H1 (cell line): ENCODE measurements around the gene WDR76. TPM values are rescaled to one million over a fixed set of nuclear protein-coding genes. Genes with fewer than 3 reads are reported as not detected.

Experiments
- CTCF ChIA-PET: fragments of 300-600 bp; sonication (Branson Sonifier 250); formaldehyde crosslinking; loops from one replicate; lab custom pipeline; 2021; ENCODE audit not compliant: partially characterized antibody; lab: Charles Lee
- POLR2A ChIA-PET: fragments of 300-600 bp; sonication (Branson Sonifier 250); formaldehyde crosslinking; loops from one replicate; lab custom pipeline; 2021; ENCODE audit warnings: inconsistent platforms; ENCODE audit not compliant: partially characterized antibody; lab: Charles Lee
- DNase-seq, 2 experiments: peaks; one replicate each; pipeline versions ENCODE4 v3.0.0 to v3.0.0-alpha.2; 2010 to 2022; ENCODE audit warnings: low spot score in 2 of 2, low read depth in 1 of 2, mixed read lengths in 1 of 2
- FAIRE-seq: peaks from 2 replicates; lab custom pipeline; 2011; peaks lifted over from hg19 to GRCh38; lab: Jason Lieb, UNC
- H2AFZ ChIP-seq: 2 replicates; pipeline ENCODE4 v1.8.1; 2012; ENCODE audit warnings: low read length, inconsistent platforms
- H2AK5ac ChIP-seq: 2 replicates; pipeline ENCODE4 v1.6.1; 2013; ENCODE audit warnings: low read depth, low read length
- H2BK120ac ChIP-seq: replicated peaks from 2 replicates; pipeline ENCODE3; 2013; ENCODE audit warnings: low read depth, low read length, inconsistent platforms
- H2BK12ac ChIP-seq: 2 replicates; pipeline ENCODE4 v1.6.1; 2013; ENCODE audit warnings: low read depth, low read length
- H2BK15ac ChIP-seq: 2 replicates; pipeline ENCODE4 v1.6.1; 2013; ENCODE audit warnings: low read length
- H2BK20ac ChIP-seq: 2 replicates; pipeline ENCODE4 v1.6.1; 2013; ENCODE audit warnings: low read length
- H2BK5ac ChIP-seq: 2 replicates; pipeline ENCODE4 v1.6.1; 2013; ENCODE audit warnings: low read depth, low read length
- H3K14ac ChIP-seq: 2 replicates; pipeline ENCODE4 v1.6.1; 2013; ENCODE audit warnings: inconsistent platforms; ENCODE audit not compliant: insufficient read length
- H3K18ac ChIP-seq: 2 replicates; pipeline ENCODE4 v1.6.1; 2013; ENCODE audit warnings: low read length; ENCODE audit errors: extremely low read depth
- H3K23ac ChIP-seq: 2 replicates; pipeline ENCODE4 v1.6.1; 2013; ENCODE audit warnings: inconsistent platforms; ENCODE audit not compliant: insufficient read length
- H3K23me2 ChIP-seq: 2 replicates; pipeline ENCODE4 v1.6.1; 2013; ENCODE audit warnings: low read depth, low read length
- H3K27ac ChIP-seq: 2 replicates; pipeline ENCODE4 v1.6.1; 2011; ENCODE audit warnings: low read depth, low read length, inconsistent platforms
- H3K27me3 ChIP-seq, 4 experiments: replicated peaks in 1 of 4; 1 replicate in 1 of 4; 2 replicates in 3 of 4; pipeline versions ENCODE4 v1.6.1 to v1.8.1; 2011 to 2013; ENCODE audit warnings: low read length in 3 of 4, mild to moderate bottlenecking in 3 of 4, inconsistent platforms in 2 of 4, mixed read lengths in 2 of 4, moderate library complexity in 1 of 4; ENCODE audit not compliant: control insufficient read depth in 3 of 4, insufficient read depth in 3 of 4; ENCODE audit errors: extremely low read depth in 1 of 4
- H3K36me3 ChIP-seq, 4 experiments: 2 replicates each; pipeline versions ENCODE4 v1.6.1 to v1.8.1; 2011 to 2013; ENCODE audit warnings: mild to moderate bottlenecking in 4 of 4, low read length in 3 of 4, moderate library complexity in 2 of 4, control low read depth in 1 of 4, inconsistent platforms in 1 of 4; ENCODE audit not compliant: insufficient read depth in 4 of 4, control insufficient read depth in 2 of 4
- H3K4ac ChIP-seq: replicated peaks from 2 replicates; pipeline ENCODE3; 2013; ENCODE audit warnings: low read length, low read depth, mixed read lengths, inconsistent platforms; ENCODE audit not compliant: insufficient read length
- H3K4me1 ChIP-seq, 4 experiments: replicated peaks in 1 of 4; 1 replicate in 1 of 4; 2 replicates in 3 of 4; pipeline versions ENCODE4 v1.6.1 to v1.8.1; 2011 to 2013; ENCODE audit warnings: low read length in 3 of 4, inconsistent platforms in 2 of 4, mixed read lengths in 1 of 4; ENCODE audit not compliant: insufficient read depth in 4 of 4, control insufficient read depth in 3 of 4
- H3K4me2 ChIP-seq, 2 experiments: 2 replicates each; pipeline versions ENCODE4 v1.6.1 to v1.8.1; 2011 to 2013; ENCODE audit warnings: low read depth in 2 of 2, low read length in 2 of 2, control low read depth in 1 of 2, inconsistent platforms in 1 of 2, mild to moderate bottlenecking in 1 of 2; ENCODE audit not compliant: insufficient read depth in 1 of 2
- H3K4me3 ChIP-seq, 4 experiments: fragments of 200-600, 300-600 bp in 1 of 4; sonication (generic), shearing (Covaris generic), sonication (Bioruptor Twin) in 1 of 4; 2 replicates each; pipeline versions ENCODE4 v1.5.1 to v1.8.1; 2011 to 2016; ENCODE audit warnings: low read length in 4 of 4, low read depth in 3 of 4, control low read depth in 2 of 4, inconsistent platforms in 2 of 4, mild to moderate bottlenecking in 2 of 4, mixed read lengths in 1 of 4, moderate library complexity in 1 of 4; ENCODE audit not compliant: insufficient read depth in 2 of 4; ENCODE audit errors: extremely low read depth in 1 of 4
- H3K56ac ChIP-seq: replicated peaks from 2 replicates; pipeline ENCODE3; 2013; ENCODE audit warnings: low read depth, mild to moderate bottlenecking, mixed read lengths, low read length, inconsistent platforms; ENCODE audit not compliant: insufficient read length
- H3K79me1 ChIP-seq: 2 replicates; pipeline ENCODE4 v1.6.1; 2013; ENCODE audit warnings: low read depth, low read length, control low read depth
- H3K79me2 ChIP-seq, 2 experiments: 2 replicates each; pipeline versions ENCODE4 v1.6.1 to v1.8.1; 2012 to 2013; ENCODE audit warnings: low read length in 2 of 2, mild to moderate bottlenecking in 2 of 2, inconsistent platforms in 1 of 2; ENCODE audit not compliant: insufficient read depth in 2 of 2, control insufficient read depth in 1 of 2
- H3K9ac ChIP-seq, 4 experiments: replicated peaks in 1 of 4; 1 replicate in 1 of 4; 2 replicates in 3 of 4; pipeline versions ENCODE4 v1.6.1 to v1.8.1; 2011 to 2013; ENCODE audit warnings: low read depth in 3 of 4, low read length in 3 of 4, control low read depth in 2 of 4, mild to moderate bottlenecking in 2 of 4, moderate library complexity in 2 of 4, inconsistent platforms in 1 of 4; ENCODE audit errors: extremely low read depth in 1 of 4
- H3K9me3 ChIP-seq, 2 experiments: 2 replicates each; pipeline versions ENCODE4 v1.6.1 to v1.8.1; 2012 to 2013; ENCODE audit warnings: mild to moderate bottlenecking in 2 of 2, moderate library complexity in 2 of 2, control low read depth in 1 of 2, inconsistent platforms in 1 of 2, low read depth in 1 of 2, low read length in 1 of 2, mixed read lengths in 1 of 2; ENCODE audit not compliant: insufficient read depth in 2 of 2
- H4K20me1 ChIP-seq, 2 experiments: replicated peaks in 1 of 2; 2 replicates each; pipeline versions ENCODE3 to v1.8.1; 2011 to 2013; ENCODE audit warnings: inconsistent platforms in 2 of 2, low read length in 2 of 2, mild to moderate bottlenecking in 1 of 2; ENCODE audit not compliant: insufficient read depth in 2 of 2, control insufficient read depth in 1 of 2
- H4K5ac ChIP-seq: 2 replicates; pipeline ENCODE4 v1.6.1; 2013; ENCODE audit warnings: low read length, low read depth, mixed read lengths, inconsistent platforms; ENCODE audit not compliant: insufficient read length
- H4K8ac ChIP-seq: 2 replicates; pipeline ENCODE4 v1.8.0; 2013; ENCODE audit warnings: mild to moderate bottlenecking, moderate library complexity, low read length, inconsistent platforms; ENCODE audit not compliant: insufficient read depth; ENCODE audit errors: extremely low read depth
- H4K91ac ChIP-seq: replicated peaks from 2 replicates; pipeline ENCODE3; 2013; ENCODE audit warnings: low read length, mixed read lengths, inconsistent platforms; ENCODE audit not compliant: insufficient read length
- GABPA ChIP-seq: IDR thresholded peaks from 2 replicates; pipeline ENCODE4 v1.6.1; 2011; ENCODE audit warnings: mild to moderate bottlenecking, low read length, moderate library complexity, borderline replicate concordance; ENCODE audit not compliant: insufficient read depth
- SP4 ChIP-seq: IDR thresholded peaks from 2 replicates; pipeline ENCODE4 v1.6.1; 2012; ENCODE audit warnings: low read length, inconsistent platforms
- WGBS, 2 experiments: shearing (Covaris generic) in 1 of 2; methylation state at CpG; one replicate each; pipeline versions ENCODE4 v1.1.6 to v1.1.7; 2013 to 2015; ENCODE audit warnings: low lambda C conversion rate in 2 of 2, mixed read lengths in 2 of 2, inconsistent platforms in 1 of 2, low coverage in 1 of 2, missing lambda C conversion rate in 1 of 2; ENCODE audit not compliant: insufficient replicate concordance in 2 of 2, insufficient coverage in 1 of 2, insufficient read length in 1 of 2; ENCODE audit errors: extremely low coverage in 1 of 2, missing lambda C conversion rate in 1 of 2; 5-methylcytosine and 5-hydroxymethylcytosine counted together
- polyA plus RNA-seq, 7 experiments: library from polyadenylated mRNA; depleted of rRNA in 3 of 7; stranded (reverse) in 5 of 7; unstranded in 2 of 7; fragments of >200 nt in 5 of 7; fragments of 200-250 nt in 2 of 7; gene quantifications; 1 replicate in 5 of 7; 2 replicates in 1 of 7; 4 replicates in 1 of 7; pipeline versions ENCODE4 v1.2.1 to v1.2.3, GENCODE V29; 2011 to 2013; ENCODE audit warnings: missing spikeins in 2 of 7, mixed read lengths in 2 of 7
- total RNA-seq: library from RNA; stranded (reverse); fragmentation: NEBNext Ultra II Directional; extraction: Animal tissue kit (Norgen Biotek cat#: 25700); gene quantifications from 2 replicates; pipeline ENCODE4 v1.2.1, GENCODE V29; 2021
- TF ChIP-seq, protein P1 (sequence below): IDR thresholded peaks from 2 replicates; pipeline ENCODE4 v1.6.1; 2011; ENCODE audit warnings: low read depth, mild to moderate bottlenecking, low read length; ENCODE audit not compliant: insufficient read depth

WDR76 gene
- total and polyA plus RNA-seq, 2 of the 8 experiments (the other 6 are each of a cell fraction or from before 2014, with no cell fraction given): 4.1 to 18.9 TPM

DNA sequence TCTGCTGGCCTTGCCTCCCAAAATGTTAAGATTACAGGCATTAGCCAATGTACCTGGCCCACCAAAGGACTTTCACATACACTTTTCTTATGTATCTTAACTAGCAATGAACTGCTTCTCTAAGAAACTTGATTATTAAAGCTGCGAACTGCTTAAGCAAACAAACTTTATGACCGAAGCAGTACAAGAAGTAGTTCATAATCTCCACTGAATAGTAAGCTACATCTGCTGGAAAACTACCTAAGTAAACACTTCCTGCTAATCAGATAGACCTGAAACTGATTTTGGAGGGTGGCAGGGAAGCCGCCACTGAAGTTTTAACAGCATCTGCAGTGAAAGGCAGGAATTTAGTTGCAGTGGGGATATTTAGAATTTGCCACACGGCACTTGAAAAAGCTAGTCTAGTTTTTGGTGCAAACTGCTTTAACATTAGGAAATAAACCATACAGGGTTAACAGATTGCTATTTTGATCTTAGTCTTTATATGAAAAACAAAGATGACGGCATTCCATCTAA lies 18.3 kb upstream of the WDR76 start:
- no peak overlapping the region for H3K4me2 ChIP-seq
- DNase-seq (no peak), FAIRE-seq (no peak)
- H4K91ac ChIP-seq: no peak overlapping the region
- no peak overlapping the region for H3K23ac ChIP-seq
- no peak overlapping the region for H2BK15ac ChIP-seq
- H2AK5ac ChIP-seq: no peak overlapping the region
- no peak overlapping the region for H3K27ac ChIP-seq
- H4K8ac ChIP-seq: no peak overlapping the region
- no peak overlapping the region for H3K9ac ChIP-seq
- no peak overlapping the region for H2BK120ac ChIP-seq
- peaks cover 26 to 86% (median 66%) of the 10 kb centered on the region in 4 experiments for H3K36me3 ChIP-seq
- H2AFZ ChIP-seq: no peak overlapping the region
- no peak overlapping the region for H3K4ac ChIP-seq
- no peak overlapping the region for H4K5ac ChIP-seq
- no peak overlapping the region for H3K4me3 ChIP-seq
- no peaks in the 10 kb centered on the region for H3K4me1 ChIP-seq
- ChIA-PET POLR2A (interaction anchor here (6.5 kb wide), 1 partner anchor 10 kb away, joined by 71 read pairs; the partner anchor contains the start of genes HYPK and SERINC4), CTCF (interaction anchor here (1.2 to 1.3 kb wide), 2 partner anchors 38 to 40 kb away, joined by 4 read pairs; no protein-coding TSS in a partner anchor)
- no peak overlapping the region for H3K56ac ChIP-seq
- H2BK5ac ChIP-seq: no peak overlapping the region
- no peaks in the 10 kb centered on the region for H3K79me1 ChIP-seq
- H3K23me2 ChIP-seq: no peaks in the 10 kb centered on the region
- no peak overlapping the region for H2BK20ac ChIP-seq
- H3K14ac ChIP-seq: no peak overlapping the region
- peaks cover 0 to 1% of the 10 kb centered on the region in 2 experiments for H4K20me1 ChIP-seq
- TF ChIP-seq GABPA (no peak), SP4 (no peak)
- TF ChIP-seq, protein P1, sequence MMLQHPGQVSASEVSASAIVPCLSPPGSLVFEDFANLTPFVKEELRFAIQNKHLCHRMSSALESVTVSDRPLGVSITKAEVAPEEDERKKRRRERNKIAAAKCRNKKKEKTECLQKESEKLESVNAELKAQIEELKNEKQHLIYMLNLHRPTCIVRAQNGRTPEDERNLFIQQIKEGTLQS: no peak
- WGBS, 2 experiments: 95% methylated on average over 5 of the region's 5 CpGs; no CpG with 5 or more reads in 1 of the 2 experiments
- H3K18ac ChIP-seq: no peak overlapping the region
- peaks cover 0 to 1% (median 0%) of the 10 kb centered on the region in 4 experiments; a peak in 1 of 7 replicates for H3K27me3 ChIP-seq
- H2BK12ac ChIP-seq: no peak overlapping the region
- no peaks in the 10 kb centered on the region for H3K79me2 ChIP-seq
- H3K9me3 ChIP-seq: no peaks in the 10 kb centered on the region
